GM18867 (cell line): ENCODE results near the gene SPRED2.

Experiments
- ATAC-seq: cut with Tn5 transposase; IDR thresholded peaks from one replicate; pipeline ENCODE4 v1.9.1; 2021; ENCODE audit warnings: mild to moderate bottlenecking, moderate library complexity; ENCODE audit not compliant: unreplicated experiment

Gene SPRED2

GRCh38 chr2:65442420-65443020 lies 10.1 kb upstream of the SPRED2 start:
- ATAC-seq: no peak

DNA sequence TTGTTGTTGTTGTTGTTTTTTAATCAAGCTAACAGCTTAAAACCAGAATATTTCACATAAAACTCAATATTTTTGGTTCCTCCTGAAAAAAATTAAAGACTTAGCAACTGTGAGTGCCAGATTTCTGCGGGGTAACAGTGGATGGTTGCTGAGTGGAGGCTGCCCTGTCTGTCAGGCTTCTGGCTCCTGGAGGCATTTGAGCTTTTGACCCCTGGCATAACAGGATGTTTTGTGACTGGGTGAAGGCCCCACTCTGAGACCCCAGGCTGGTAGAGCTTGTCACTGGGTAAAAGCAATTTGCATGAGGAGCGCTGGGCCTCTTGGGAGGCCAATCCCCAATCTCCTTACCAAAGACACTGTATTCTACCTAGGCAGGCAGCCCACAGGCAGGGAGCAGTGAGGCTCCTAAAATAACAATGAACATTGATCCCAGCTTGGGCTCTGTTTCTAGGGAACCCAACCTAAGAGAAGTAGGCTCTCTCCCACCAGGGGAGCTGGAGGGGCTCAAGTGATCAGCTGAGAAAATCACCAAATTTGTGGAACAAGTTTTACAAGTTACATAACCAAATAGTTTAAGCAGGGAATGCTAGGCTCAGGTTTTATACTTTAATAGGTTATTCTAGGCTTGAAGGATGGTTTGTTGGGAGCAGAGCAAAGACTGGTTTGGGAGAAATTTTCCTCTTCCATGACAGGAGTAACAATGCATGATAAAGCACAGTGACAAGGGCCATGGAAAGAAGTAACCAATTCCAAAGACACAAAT lies 5.9 kb upstream of the SPRED2 start:
- ATAC-seq: no peak

- ATAC-seq: no peak
Observed at GRCh38 chr2:65437392-65438135, 5.2 kb upstream of the SPRED2 start.

DNA sequence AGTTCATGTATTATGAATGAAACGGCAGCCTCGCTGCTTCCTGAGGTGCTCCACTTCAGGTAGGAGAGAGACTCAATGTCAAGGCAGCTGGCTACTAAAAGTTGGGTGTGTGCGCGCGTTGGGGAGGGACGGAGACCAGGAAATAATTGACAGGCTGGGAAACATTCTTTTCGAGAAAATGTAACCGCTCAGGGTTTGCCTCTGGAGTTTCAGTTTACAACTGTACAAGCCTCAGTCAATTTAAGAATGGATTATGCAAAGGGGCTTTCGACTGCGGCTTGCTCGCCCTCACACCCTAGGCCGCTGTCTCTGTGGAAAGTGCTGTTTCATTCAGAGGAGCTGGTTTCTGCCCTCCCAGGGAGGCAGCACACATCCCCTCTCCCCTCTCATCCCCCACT lies 4.4 kb upstream of the SPRED2 start:
- peak; percentile 82 for ATAC-seq

DNA sequence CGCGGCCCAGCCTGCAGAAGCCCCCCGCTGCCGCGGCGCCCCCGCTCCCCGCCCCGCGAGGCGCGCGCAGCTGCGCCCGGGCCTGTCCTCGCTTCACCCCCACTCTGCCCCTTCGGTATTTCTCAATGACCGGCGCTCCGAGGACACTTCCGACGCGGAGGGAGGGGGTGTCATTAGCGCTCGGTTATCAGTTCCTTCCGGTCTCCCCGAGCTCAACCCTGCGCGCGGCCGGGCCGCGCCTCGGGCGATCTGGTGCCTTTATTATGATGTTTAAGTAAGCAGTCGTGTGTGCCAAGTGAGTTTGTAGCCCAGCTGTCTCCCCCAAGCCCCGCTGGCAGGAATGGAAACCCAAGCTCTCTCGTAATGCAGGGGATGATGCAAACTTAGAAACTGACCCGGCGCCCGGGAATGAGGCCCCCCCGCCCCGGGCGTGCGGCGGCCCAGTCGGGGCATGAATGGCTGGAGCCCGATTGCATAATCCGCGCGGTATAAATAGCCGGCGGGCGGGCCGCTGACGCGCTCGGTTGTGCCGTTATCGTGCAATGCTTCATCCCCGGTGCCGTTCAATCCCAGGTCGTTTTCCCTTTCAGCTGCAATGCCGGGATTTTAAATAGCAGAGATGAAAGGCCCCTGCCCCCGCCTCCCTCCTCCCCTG lies 3.9 kb upstream of the SPRED2 start:
- ATAC-seq: peak; percentile 31

DNA sequence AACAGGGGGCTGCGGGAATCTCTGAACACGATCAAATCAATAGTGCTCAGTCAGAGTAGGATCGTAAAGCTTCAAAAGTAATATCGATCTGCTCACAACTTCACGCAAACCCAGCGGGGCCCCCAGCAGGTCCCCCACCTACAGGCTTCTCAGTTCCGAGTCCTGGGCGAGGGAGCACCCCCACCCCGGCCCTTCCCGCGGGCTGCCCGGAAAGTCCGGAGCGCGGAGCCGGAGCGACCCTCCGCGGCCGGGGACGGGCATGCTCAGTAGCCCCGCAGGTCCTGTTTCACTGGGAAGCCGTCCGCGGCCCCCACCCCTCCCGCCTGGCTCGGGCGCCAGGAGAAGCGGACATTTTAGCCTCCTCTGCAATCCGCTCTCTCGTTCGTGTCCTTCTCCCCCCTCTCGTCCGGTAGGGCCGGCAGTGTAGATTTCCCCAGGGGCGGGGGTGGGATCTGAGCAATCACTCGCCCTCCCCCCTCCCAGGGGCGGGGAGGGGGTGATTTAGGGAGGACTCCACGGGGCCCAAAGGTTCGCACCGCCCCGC lies 3.3 kb upstream of the SPRED2 start:
- ATAC-seq: no peak

- no peak for ATAC-seq
Observed at GRCh38 chr2:65434592-65435241, 2.3 kb upstream of the SPRED2 start.

DNA sequence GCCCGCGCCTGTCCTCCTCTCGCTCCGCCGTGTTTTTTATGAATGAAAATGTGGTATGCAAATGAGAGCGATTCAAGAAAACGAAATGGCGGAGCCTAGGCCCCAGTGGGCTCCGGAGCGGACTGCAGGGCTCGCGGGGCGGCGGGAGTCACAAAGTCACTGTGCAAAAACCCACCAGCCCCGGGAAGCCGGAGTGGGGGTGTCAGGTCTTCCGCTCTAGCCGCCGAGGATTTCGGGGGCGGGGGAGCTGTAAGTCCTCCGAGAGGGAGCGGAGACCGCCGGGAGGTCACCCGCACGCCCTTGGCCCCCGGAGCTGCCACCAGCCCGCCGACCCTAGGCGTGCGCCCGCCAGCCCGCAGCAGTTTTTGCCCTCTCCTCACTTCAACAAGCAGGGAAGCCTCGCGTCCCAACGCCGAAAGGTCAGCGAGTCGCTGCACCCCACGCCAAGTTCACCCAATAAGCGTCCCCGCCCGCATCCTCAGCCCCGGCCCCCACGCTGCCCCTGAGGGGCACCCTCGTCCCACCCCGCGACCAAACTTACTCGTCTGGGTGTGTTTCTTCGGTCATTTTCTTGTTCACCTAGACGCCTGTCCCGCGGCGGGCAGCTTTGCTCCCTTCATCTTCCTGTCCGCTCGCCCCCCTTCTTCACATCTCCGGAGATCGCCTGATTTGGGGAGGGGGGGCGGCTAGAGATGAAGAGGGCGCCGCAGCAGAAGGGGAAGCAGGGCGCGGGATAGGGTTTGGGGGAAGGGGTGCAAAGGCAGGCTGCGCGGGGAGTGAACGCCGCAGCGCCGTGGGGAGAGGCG lies 775 bp downstream of the SPRED2 start:
- ATAC-seq: peak; percentile 49

- peak; percentile 29 for ATAC-seq
Observed at GRCh38 chr2:65430603-65431420, 1.6 kb downstream of the SPRED2 start.

DNA sequence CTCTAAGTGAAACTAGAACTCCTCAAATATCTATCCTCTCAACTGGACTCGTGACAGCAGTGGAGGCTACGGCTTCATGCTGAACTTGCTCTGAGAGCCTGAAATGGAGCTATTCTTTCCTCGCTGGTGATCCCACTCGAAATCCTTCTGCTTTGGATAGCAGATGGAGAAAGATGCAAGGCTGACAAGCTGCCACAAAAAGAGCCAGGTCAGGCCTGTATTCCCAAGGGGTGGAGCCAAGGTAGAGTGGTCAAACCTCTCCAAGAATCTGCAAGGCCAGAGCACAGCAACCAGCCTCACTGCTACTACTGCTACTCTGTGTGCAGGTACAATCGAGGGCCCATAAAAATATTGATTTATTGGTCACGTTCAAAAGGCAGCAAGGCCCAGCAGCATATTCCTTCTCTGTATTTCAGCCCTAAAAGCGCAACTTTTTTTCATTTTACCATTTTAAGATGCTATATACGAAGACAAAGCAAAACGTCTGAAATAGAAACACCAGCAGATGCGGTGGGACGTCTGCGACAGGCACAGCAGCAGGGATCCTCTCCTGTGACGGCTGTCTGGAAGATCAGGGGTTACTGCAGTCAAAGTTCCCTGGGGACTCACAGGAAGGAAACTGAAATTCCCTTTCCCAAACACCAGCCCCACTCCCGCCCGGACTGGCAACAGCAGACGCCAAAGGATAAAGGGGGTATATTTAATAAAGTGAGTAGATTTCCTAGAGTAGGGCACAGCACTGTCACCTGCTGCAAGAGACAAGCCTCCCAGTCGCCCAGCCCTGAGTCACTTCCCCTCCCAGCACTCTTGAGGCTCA lies 2.4 kb downstream of the SPRED2 start:
- peak; percentile 14 for ATAC-seq

DNA sequence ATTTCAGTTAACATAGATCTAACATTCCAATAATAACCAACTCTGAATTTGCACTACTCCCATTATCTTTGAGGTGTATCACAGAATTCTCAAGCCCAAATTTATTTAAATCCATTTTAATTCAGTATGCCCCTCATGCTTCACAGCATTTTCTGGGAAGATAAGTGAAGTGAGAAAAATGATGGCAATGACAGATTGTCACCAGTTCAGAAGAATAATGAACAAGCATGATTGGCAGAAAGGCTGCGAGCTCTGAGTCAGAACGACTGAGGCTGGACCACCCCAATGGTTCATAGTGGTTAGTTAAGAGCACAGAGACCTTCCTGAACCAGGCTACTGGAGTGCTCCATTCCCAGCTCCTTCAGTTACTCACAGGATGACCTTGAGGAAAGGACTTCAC lies 4.9 kb downstream of the SPRED2 start:
- no peak for ATAC-seq

- ATAC-seq: no peak
Observed at GRCh38 chr2:65425276-65425675, 7.1 kb downstream of the SPRED2 start.

DNA sequence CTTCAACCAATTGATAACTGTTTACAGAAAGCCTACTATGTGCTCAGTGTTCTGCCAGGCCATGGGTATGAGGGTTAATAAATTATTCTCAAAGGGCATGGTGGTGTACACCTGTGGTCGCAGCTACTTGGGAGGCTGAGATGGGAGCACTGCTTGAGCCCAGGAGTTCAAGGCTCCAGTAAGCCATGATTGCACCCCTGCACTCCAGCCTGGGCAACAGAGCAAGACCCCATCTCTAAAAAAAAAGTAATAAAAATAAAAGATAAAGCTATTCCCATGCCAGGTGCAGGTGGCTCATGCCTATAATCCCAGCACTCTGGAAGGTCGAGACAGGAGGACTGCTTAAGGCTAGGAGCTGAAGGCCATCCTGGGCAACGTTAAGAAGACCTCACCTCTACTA lies 8.0 kb downstream of the SPRED2 start:
- ATAC-seq: no peak

DNA sequence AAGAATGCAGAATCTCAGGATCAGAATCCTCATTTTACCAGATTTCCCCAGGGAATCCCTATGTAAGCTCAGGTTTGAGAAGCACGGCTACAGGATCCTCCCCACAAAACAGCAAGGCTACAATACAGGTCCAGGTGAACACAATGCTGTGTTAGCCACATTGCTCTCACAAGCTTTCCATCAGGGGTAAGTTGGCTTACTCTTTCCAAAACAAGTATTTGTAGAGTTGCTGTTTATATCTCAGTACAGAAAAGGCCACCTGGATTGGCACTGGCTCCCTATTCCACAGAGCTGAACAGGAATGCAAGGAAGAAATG lies 11.0 kb downstream of the SPRED2 start:
- ATAC-seq: no peak

GRCh38 chr2:65420712-65421431 lies 11.5 kb downstream of the SPRED2 start:
- ATAC-seq: peak; percentile 79

DNA sequence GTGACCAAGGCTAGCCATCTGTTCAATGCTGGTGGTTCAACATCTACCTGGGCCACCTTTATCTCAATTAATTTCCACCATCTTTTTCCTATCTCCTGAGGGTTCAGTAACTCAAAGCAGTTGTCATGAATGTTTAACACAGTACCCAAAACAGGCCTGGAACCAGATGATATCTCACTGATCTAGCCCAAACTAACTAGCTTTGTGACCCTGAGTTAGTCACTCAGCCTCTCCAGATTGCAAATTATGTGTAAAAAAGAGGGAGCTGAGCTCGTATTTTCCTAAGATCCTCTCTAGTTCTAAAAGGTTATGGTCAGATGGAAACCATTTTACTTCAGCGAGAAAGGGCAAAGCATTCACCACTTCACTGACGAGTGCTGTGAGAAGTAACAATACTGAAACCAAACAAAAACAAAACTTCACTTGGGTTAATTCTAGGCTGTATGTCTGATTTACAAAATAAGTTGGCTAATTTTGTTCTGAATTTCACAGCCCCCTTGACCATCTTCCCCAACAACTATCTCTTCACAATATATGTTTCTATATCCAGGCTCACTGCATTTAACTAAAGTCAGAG lies 14.8 kb downstream of the SPRED2 start:
- no peak for ATAC-seq

DNA sequence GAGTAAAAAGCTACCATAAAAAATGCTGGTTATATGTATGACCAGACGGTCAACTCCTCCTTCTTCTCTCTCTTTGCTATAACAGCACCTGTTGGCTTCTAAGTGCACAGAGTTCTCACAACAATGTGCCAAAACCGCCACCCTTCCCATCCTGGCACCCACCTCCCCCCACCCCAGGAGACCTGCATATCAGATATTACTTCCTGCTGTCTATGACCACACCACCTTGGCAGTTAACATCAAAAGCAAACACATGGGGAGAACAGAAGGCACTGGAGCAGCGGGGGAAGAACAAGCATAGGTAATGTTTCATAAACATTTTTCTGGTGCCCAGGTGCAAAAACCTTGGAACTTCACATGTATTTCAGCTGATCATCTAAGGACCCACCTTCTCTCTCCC lies 15.5 kb downstream of the SPRED2 start:
- no peak for ATAC-seq
